Middle frontal gyrus (tissue), 1 donor: Measurements from ENCODE around the gene ZNF436.

Experiments
- DNase-seq: peaks from one replicate; pipeline ENCODE4 v3.0.0-alpha.2; 2015; ENCODE audit warnings: low spot score; ENCODE audit errors: extremely low spot score

Gene ZNF436

DNA sequence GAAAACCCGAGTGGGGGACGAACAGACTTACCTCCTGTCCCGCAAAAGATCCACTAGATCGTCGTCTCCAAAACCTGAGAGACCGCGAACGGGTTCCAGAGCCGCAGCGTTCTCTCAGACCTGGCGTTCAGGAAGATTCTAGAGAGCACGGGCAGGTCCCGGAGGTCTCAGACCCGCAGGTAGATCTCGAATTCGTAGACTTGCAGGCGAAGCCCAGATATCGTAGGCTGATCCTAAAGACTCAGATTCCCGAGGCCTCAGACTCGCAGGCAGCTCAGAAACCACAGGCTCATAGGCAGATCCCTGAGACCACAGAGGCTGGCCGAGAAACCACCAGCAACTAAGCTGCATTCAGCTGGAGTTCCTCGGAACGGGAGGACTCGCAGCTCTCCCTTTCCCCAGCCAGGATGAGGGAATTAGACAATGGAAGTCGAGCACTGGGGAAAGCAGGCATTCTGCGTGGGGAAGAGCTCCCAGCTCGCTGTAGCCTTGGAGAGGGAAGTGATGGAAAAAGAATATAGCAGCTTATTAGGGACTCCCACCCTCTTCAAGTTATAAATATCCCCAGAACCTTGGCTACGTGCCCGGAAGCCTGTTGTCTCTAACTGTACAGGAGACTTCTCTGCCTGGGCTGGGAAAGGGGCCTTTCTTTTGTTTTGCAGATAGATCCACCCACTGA is at the start of gene ZNF436:
TSS of gene ZNF436 (minus strand) at position 502 of the 679 bp plus-strand sequence. CDS start 1,831 bp downstream, outside the sequence.
- DNase-seq = peak; percentile 43

DNA sequence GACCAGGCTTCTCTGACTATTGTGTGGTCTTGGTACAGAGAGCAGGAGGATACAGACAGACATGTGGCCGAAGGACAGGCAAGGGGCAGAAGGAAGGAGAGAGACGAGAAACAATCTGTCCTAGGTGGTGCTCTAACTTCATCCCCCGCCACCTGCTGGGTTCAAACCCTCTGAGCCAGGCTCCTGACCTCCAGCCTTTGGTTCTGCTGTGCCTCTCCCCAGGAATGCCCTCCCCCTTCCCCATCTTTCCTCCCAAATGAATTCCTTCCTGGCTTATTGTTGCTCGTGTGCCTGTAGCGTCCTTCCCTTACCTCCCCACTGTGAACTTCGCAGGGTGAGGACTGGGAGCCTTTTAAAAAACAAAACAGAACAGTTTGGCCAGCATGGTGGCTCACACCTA is 49.5 kb upstream of the ZNF436 start:
- DNase-seq = no peak

DNA sequence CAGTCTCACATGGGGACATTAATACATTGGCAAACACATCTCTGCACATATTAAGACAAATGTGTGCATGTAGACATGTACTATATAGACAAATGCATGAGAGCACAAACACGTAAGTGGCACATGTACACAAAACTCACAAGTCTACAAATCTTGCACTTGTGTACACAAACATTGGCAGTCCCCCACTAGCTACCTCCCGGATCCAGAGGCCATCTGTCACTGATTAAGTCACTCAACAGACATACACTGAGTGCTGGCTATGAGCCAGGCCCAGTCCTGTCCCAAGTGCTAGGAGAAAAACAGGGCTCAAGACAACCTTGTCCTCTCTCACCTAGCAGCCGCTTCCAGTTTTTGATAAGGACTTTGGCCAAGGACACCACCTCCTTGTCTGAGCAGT is 47.9 kb upstream of the ZNF436 start:
- DNase-seq = no peak

DNA sequence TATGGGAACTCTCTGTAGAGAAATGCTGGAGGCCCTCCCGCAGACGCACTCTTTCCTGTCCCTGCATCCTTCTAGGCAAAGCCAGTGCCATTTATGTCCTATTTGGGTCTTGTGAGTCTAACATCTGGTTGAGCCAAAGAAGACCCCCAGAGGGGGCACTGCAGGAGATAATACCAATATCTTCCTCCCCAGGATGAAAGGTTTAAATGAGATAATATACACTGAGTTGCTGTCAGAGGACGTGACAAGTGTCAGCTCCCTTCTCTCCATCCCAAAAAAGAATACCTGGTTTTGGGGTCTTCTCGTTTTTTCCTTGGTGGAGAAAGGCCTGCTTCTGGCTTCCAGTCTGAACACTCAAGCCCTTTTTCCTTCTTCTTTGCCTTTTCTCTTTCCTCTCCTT is 47.3 kb upstream of the ZNF436 start:
- no peak for DNase-seq

DNA sequence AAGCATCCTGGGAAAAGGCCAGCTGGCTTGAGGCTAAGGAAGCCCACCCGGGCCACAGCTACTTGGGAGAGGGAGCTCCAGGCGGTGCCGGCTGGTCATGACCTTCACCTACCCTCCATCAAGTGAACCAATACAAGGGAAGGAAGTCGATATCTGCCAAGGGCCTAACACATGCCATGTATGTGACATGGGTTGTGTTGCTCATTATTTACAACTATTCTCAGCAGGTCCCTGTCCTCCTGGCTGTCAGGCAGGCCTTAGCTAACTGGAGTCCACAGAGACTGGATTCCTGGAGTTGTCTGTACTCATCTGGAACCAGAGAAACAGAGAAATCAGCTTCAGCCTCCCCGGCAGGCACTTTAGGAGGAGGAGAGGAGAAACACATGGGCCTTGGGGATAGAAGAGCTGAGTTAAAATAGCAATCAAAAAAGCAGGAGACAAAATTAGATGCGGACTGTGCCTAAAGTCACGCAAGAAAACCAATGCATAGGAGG is 39.2 kb upstream of the ZNF436 start:
- DNase-seq = no peak

DNA sequence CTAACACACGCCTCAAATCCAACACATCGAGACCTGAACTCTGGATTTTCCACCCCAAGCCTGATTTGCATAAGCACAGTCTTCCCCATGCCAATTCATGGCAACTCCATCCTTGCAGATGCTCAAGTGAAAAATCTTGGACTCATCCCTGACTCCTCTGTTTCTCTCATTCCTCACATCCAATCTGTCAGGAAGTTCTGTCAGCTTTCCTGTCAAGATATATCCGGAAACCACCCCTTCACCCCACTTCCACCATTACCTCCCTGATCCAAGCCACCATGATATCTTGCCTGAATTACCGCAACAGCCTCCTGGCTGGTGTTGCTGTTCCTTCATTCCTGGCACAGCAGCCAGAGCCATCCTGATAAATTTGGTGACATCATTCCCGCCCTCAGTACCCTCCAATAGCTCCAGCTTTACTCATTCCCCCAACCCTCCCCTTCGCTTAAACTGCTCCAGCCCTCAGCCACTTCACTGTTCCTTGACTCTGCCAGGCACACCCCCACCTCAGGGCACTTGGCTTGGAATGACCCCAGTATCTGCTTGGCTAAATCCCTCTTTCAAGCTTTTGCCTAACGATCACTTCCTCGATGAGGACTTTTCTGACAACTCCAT is 37.5 kb upstream of the ZNF436 start:
- no peak for DNase-seq

DNA sequence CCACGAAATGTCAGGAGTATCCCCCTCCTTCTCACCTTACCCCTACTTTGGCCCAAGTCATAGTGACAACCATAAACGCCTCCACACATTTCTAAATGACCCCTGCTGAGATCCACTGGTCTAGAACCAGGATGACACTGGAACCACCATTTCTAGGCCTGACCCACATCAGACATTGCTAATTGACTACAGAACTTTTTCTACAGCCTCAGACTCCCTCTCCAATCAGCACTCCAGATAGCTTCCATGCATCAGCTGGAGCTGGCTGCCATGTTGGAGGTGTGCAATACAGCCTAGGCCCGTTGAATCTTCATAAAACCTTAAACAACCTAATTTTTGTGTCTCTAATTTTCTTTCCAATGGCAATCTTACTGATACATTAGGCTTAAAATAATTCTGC is 36.3 kb upstream of the ZNF436 start:
- DNase-seq = no peak

DNA sequence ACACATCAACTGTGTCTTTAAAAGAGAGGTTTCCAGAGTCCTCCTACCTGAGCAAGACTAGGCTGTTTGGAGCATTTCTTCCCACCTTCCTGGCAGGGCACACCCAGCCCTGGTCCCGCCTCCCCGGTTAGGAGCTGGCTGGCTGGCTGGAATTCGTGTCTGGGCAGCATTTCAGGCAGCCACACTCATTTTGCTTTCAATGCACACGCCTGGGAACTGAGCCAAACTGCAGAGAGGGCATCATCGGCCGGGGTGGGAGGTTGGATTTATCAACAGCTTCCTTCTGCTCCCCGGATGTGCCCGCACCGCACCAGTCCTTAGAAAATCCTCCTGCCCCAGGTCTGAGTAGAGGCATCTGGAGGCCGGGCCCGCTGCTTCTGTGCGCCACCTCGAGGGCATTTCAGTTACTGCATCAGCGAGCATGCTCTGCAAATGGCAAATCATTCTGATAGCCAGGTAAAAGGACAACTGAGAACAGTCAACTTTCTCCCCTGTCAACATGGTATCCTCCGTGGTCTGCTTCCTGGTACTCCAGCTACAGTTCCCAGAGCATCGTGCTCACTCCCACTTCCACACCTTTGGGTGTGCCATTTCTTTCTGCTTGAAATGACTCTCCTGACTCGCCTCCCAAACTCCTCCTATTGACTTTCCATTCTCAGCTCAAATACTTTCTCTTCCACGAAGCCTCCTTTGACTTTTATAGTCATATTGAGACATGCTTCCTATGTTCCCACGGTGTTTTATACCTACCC is 34.3 kb upstream of the ZNF436 start:
- DNase-seq = peak; percentile 70

DNA sequence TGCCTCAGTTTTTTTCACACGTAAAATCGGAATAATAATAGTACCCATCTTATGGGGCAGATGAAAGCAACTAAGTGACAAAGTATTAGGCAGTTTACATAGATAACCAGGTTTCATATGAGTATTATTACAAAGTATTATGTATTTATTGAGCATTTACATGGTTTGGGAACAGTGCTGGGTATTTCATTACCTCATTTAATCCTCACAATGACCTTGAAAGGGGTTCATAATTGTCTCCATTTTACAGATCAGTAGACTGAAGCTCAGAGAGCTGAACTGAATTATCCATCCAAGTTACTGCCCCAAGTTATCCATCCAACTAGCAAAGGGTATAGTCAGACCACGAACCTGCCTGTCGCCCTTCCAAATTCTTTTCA is 33.7 kb upstream of the ZNF436 start:
- DNase-seq = no peak

DNA sequence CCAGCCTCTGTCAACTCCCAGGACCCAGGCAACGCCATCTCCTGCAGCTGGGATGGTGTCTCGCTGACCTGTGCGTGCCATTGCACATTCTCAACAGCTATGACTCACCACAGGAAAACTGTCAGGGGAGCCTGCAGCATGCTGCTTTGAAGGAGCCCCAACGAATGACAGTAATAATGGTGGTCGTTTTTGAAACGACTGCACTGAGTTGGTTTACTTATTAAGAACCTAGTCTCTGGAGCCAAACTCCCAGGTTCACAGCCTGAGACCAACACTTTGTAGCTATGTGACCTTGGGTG is 33.4 kb upstream of the ZNF436 start:
- DNase-seq = no peak

DNA sequence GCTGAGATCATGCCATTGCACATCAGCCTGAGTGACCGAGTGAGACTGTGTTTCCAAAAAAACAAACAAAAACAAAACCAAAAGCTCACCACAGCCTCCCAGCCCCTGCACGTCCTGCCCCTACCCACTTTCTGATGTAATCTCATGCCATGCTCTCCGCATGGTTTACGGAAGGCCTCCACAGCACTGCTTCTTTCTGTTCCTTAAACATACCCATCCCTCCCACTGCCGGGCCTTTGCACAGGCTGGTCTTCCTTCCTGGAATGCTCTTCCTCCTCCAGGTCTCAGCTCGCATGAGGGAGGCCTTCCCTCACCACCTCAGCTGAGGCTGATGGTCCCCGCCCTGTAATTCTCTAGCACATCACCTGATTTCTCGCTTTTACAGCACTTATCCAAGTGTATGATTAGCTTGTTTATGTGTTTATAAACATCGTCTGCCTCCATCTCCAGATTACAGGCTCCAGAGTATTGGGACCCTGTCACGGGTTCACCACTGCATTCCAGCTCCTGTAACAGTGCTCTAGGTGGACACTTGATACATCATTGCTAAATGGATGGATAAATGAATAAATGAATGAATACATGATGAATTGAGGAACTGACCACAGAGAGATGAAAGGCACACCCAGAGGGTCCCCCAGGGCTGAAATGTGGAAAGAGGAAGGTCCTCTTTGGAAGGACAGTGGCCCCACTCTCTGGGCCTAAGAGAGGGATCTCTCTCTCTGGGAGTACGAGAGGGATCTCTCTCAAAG is 32.8 kb upstream of the ZNF436 start:
- no peak for DNase-seq

DNA sequence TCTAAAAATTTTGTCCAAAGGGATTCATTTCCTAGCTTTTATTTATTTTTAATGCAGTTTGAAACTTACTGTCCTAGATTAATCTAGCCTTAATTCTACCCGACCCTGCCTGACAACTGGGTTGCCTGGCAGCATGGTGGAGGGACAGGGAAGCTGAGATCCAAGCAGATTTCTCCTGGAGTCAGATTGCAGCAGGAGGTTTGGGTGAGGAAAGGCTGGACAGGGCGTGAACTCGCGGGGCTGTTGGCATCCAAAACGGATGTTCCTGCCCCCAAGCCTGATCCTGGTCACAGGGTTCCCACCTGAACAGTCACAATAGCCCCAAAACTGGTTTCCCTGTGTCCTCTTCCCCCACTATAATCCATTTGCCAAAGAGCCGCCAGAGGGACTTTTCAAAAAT is 31.7 kb upstream of the ZNF436 start:
- no peak for DNase-seq

DNA sequence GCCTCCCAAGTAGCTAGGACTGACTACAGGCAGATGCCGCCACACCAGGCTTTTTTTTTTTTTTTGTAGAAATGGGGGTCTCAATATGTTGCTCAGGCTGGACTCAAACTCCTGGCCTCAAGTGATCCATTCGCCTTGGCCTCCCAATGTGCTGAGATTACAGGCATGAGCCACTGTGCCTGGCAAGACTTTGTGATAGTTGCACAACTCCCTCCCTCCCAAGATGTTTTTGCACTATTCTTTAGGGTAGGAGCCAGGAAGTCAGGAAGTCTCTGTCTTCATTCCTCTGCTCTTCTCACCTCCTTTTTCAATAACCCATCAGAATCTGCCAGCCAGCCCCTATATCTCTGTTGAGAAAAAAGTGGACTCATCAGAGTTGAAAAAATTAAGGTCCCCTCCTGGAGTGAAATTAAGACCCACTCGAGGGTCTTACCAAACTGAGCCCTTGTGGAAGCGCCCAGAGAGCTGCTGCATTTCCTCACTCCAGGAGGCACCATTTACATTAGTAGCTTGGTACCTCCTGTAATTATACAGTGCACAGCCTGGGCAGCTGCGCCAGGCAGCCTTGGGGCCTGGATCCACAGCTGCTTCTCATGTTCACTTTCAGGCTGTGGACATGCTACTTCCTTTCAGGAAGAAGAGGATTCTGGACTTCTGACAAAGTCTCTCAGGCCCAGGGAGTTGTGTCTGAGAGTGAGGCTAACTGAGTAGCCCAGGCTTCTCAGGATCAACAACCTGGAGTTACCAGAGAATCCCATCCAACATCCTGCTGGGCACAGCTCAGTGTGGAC is 30.9 kb upstream of the ZNF436 start:
- no peak for DNase-seq

DNA sequence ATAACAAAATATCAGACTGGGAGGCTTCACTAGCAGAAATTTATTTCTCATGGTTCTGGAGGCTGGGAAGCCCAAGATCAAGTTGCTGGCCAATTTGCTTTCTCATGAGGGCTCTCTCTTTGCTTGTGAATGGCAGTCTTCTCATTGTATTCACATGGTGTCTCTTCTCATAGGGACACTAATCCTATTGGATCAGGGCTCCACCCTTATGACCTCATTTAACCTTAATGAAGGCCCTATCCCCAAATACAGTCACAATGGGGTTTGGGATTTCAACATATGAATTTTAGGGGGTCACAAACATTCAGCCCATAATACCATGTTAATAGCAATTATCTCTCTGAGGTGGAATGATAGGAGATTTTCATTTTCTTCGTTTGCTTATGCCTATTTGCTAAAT is 29.6 kb upstream of the ZNF436 start:
- DNase-seq = no peak

DNA sequence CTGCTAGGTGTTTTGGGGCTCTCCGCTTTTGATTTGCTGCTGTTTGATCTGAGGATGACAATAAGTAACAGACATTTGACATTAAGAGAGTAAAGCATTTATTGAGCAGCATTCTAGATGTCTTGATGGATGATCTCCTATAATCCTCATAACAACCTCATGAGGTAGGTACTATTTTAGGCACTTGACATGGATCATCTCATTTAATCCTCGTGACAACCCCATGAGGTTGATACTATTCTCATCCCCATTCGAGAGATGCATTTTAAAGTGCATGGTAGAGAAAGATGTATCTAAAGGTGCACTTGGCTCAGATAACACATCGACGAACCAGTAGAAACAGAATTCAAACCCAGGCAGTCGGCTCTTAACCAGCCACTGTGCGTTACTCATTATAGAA is 28.3 kb upstream of the ZNF436 start:
- DNase-seq = no peak

DNA sequence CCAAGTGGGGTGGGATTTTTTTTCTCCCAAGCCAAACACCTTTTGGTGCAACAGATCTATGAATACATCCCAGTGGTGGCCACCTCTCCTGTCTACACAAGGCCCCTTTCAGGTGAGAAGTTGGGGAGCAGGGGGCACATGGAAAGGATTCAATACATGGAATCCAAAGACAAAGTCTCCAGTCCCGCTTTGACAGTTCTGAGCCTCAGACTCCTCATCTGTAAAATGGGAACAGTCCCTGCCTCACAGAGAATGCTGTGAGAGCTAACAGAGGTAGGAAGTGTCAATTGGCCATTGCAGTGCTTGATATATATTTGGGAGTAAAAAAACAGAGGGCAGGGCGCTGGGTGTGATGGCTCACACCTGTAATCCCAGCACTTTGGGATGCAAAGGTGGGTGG is 26.7 kb upstream of the ZNF436 start:
- DNase-seq = no peak

DNA sequence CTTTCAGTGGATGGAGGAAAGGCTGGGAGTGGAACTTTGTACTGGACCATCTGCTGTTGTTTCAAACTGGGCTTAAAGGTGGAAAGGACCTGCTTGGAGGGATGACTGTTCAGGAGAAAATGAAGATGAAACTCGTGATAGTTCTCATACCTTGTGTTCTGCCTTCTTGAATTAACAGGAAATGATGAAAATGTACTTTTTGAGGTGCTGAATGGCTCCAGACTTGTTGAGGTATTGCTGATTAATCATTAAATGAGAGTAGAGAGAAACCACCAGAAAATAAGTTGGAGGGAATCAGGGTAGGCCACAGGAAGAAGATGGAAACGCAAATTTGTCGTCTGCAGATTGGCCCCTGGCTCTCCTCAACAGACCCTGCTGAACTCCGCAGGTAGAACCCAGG is 26.2 kb upstream of the ZNF436 start:
- DNase-seq = no peak

DNA sequence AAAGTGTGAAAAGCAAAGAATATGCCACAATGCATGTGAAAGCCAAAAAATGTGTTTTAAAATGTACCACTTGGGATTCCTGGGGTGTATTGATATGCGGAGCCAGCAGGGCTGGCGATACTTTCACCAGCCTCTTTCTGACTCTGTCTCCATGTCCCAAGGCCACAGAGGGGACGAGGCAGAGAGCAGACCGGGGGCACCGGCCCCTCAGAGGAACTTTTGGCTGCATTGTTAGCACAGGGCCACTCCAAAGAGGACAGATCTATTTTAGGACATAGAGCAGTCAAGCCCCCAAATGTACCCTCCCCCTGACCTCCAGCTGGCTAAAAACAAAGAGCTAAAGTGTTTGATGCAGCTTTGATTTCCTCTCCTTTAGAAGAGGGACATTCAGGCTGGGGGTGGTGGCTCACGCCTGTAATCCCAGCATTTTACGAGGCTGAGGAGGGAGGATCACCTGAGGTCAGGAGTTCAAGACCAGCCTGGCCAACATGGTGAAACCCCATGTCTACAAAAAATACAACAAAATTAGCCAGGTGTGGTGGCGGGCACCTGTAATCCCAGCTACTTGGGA is 25.6 kb upstream of the ZNF436 start:
- no peak for DNase-seq

DNA sequence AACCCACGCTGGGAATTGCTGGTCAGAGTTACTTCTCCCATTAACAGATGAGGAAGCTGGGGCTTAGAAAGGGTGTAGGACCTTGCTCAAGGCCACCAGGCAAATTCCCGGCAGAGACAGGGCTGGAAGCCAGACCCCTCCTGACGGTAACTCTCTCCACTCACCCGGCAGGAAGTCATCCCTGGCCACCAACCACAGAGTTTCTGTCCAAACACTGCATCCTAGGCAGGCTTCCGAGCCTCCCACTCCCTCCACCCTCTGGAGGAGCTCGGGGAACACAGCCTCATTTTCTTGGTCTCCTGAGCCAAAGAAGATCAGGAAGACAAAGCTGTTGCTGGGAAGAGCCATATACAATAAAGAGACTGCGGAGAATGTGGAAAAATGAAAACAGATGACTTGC is 25.0 kb upstream of the ZNF436 start:
- peak; percentile 11 for DNase-seq

DNA sequence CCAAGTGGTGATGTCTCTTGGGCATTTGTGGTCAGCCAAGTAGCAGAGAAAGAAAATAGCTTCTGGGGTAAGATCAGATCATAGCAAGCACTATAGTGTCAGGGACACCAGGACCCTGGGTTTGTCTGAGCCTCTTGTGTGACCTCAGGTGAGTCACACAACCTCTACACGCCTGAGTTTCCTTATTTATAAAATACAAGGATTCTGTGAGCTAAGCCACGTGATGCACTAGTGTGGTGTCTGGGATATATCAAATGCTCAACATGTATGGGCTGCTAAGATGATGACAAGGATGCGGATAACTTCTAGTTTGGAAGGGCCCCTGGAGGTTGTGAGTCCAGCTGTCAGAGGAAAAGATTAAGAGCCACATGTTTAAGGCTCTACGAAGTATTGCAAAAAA is 24.5 kb upstream of the ZNF436 start:
- DNase-seq = no peak

DNA sequence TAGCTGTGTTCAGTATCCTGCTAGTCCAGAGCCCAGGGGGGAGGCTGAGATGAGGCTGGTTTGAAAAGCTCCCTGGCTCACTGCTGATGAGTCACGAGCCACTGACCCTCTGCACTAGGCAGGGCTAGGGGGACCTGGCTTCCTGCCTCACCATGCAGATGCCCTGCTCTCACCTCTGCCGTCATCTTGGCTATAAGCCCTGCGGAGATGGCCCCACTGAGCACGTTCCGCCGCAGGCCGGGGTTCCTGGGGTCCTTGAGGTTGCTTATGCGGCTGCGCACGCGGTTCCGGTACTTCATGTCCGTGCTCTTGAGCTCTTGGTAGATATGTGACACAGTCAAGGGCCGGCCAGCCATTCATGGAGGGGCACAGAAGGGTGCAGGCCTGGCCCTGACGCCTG is 24.1 kb upstream of the ZNF436 start:
- no peak for DNase-seq
